HEK293T (cell line): ENCODE results near the gene MBLAC2.

ENCODE experiments used
- ARNT ChIP-seq: fragments of 450-650 bp; IDR thresholded peaks from 2 replicates; pipeline ENCODE4 v1.6.1; 2017; ENCODE audit warnings: mild to moderate bottlenecking
- BHLHE40 ChIP-seq: fragments of 450-650 bp; IDR thresholded peaks from 2 replicates; pipeline ENCODE4 v1.6.1; 2016; ENCODE audit warnings: mild to moderate bottlenecking, moderate library complexity, borderline replicate concordance
- L3MBTL2 ChIP-seq: fragments of 450-650 bp; conservative IDR thresholded peaks from 2 replicates; pipeline ENCODE4 v1.6.1; 2016; ENCODE audit warnings: mild to moderate bottlenecking
- NFRKB ChIP-seq: fragments of 450-650 bp; IDR thresholded peaks from 2 replicates; pipeline ENCODE4 v1.6.1; 2016; ENCODE audit warnings: mild to moderate bottlenecking, moderate library complexity
- SUZ12 ChIP-seq: fragments of 450-650 bp; IDR thresholded peaks from 2 replicates; pipeline ENCODE4 v1.6.1; 2016; ENCODE audit warnings: mild to moderate bottlenecking
- TARDBP ChIP-seq: fragments of 450-650 bp; IDR thresholded peaks from 2 replicates; pipeline ENCODE4 v1.6.1; 2016

- TF ChIP-seq SUZ12: no peak
- no peak for TF ChIP-seq L3MBTL2
- TF ChIP-seq BHLHE40: no peak
- no peak for TF ChIP-seq ARNT
- no peak for TF ChIP-seq TARDBP
- no peak for TF ChIP-seq NFRKB
Measured at GRCh38 chr5:90480699-90481098, 6.1 kb upstream of the MBLAC2 start.
